Astrocyte of the hippocampus (primary cell): ENCODE data around the gene IL20RB.
A peak's percentile ranks its signal among the peaks of the same experiment; 100 is the strongest.

ENCODE experiments used
- DNase-seq: peaks from one replicate; pipeline ENCODE4 v3.0.0; 2011; ENCODE audit warnings: low read depth, low spot score

The IL20RB gene

GRCh38 chr3:136957751-136958288 lies at the start of gene IL20RB:
IL20RB (plus strand) TSS chr3:136957983; CDS start chr3:136958114, 131 bp downstream.
- DNase-seq, result no peak

- no peak for DNase-seq
Observed at GRCh38 chr3:136908297-136908696, 49.5 kb upstream of the IL20RB start.

GRCh38 chr3:136909187-136909586 lies 48.6 kb upstream of the IL20RB start:
- no peak for DNase-seq

GRCh38 chr3:136910697-136911096 lies 47.1 kb upstream of the IL20RB start:
- DNase-seq, result no peak

GRCh38 chr3:136913168-136913567 lies 44.6 kb upstream of the IL20RB start:
- no peak for DNase-seq

GRCh38 chr3:136914739-136915138 lies 43.0 kb upstream of the IL20RB start:
- no peak for DNase-seq

- DNase-seq, result no peak
Observed at GRCh38 chr3:136916223-136916622, 41.6 kb upstream of the IL20RB start.

GRCh38 chr3:136919799-136920580 lies 37.8 kb upstream of the IL20RB start:
- peak; percentile 9 for DNase-seq

- DNase-seq, result no peak
Observed at GRCh38 chr3:136920904-136921611, 36.7 kb upstream of the IL20RB start.

- no peak for DNase-seq
Observed at GRCh38 chr3:136925425-136926190, 32.2 kb upstream of the IL20RB start.

GRCh38 chr3:136928240-136928639 lies 29.5 kb upstream of the IL20RB start:
- DNase-seq, result no peak

- DNase-seq, result no peak
Observed at GRCh38 chr3:136929977-136930670, 27.7 kb upstream of the IL20RB start.

GRCh38 chr3:136931606-136932005 lies 26.2 kb upstream of the IL20RB start:
- no peak for DNase-seq

GRCh38 chr3:136932523-136932922 lies 25.3 kb upstream of the IL20RB start:
- no peak for DNase-seq

GRCh38 chr3:136932978-136933772 lies 24.6 kb upstream of the IL20RB start:
- no peak for DNase-seq

GRCh38 chr3:136937175-136937574 lies 20.6 kb upstream of the IL20RB start:
- no peak for DNase-seq

- no peak for DNase-seq
Observed at GRCh38 chr3:136937851-136938250, 19.9 kb upstream of the IL20RB start.

GRCh38 chr3:136938334-136938733 lies 19.4 kb upstream of the IL20RB start:
- peak; percentile 49 for DNase-seq

GRCh38 chr3:136939489-136939888 lies 18.3 kb upstream of the IL20RB start:
- DNase-seq, result no peak

GRCh38 chr3:136942803-136943202 lies 15.0 kb upstream of the IL20RB start:
- DNase-seq, result no peak

- DNase-seq, result no peak
Observed at GRCh38 chr3:136943436-136943835, 14.3 kb upstream of the IL20RB start.
